ENCODE results near the gene KLHL22. TPM values are rescaled to one million over a fixed set of nuclear protein-coding genes. Genes with fewer than 3 reads are reported as not detected.

Gene KLHL22
- total RNA-seq, 2 experiments from 2014 or later, result 24.1 to 27.7 TPM

GRCh38 chr22:20536590-20537324, 41.2 kb upstream of the KLHL22 start:
- Histone ChIP-seq H3K9me3 (ENCODE audit: control insufficient read depth in 1 of 2, insufficient read depth in 1 of 2, low read length in 2 of 2) (no peaks in the 10 kb centered on the region), H3K27me3 (ENCODE audit: control insufficient read depth in 1 of 2, insufficient read depth in 2 of 2, low read length in 2 of 2) (no peaks in the 10 kb centered on the region), H3K4me3 (ENCODE audit: low read length) (no peak overlapping the region), H3K36me3 (ENCODE audit: insufficient read depth, low read length) (peaks cover 56% of the 10 kb centered on the region), H3K27ac (ENCODE audit: low read depth in 1 of 2, low read length in 2 of 2) (no peak overlapping the region), H3K4me1 (ENCODE audit: insufficient read depth, low read length) (peaks cover 39% of the 10 kb centered on the region)
- TF ChIP-seq CTCF (IDR thresholded peaks at IDR 0.05), result no peak
- ATAC-seq (ENCODE audit: poor library complexity) (no peak), DNase-seq (no peak)
- Mint-ChIP-seq H3K4me3 (no peak overlapping the region), H3K27me3 (no peaks in the 10 kb centered on the region), H3K4me1 (ENCODE audit: low read depth) (peaks cover 51% of the 10 kb centered on the region), H3K9me3 (no peaks in the 10 kb centered on the region), H3K36me3 (ENCODE audit: low read depth) (peaks cover 68% of the 10 kb centered on the region), H3K27ac (peak overlapping the region; percentile 76)
- intact Hi-C loops (cut with DNase I, micrococcal nuclease), result no loop called here
- ChIA-PET CTCF (interaction anchor here (1.3 kb wide), 1 partner anchor 28 kb away, joined by 3 read pairs; no protein-coding TSS in a partner anchor), POLR2A (no interaction called here)

- peaks cover 65% of the 10 kb centered on the region for H3K4me1 Mint-ChIP-seq (ENCODE audit: low read depth)
- no peaks in the 10 kb centered on the region for H3K27me3 ChIP-seq (ENCODE audit: control insufficient read depth in 1 of 2, insufficient read depth in 2 of 2, low read length in 2 of 2)
- H3K27ac Mint-ChIP-seq, result peak overlapping the region; percentile 71
- TF ChIP-seq CTCF (IDR thresholded peaks at IDR 0.05), result no peak
- intact Hi-C loops (cut with DNase I, micrococcal nuclease), result no loop called here
- no peaks in the 10 kb centered on the region for H3K27me3 Mint-ChIP-seq
- peaks cover 54% of the 10 kb centered on the region for H3K36me3 Mint-ChIP-seq (ENCODE audit: low read depth)
- ChIA-PET CTCF (no interaction called here), POLR2A (interaction anchor here (1.1 to 2.1 kb wide), 3 partner anchors 23 to 27 kb away, joined by 4 to 9 read pairs (median 8); partner anchors contain the start of gene MED15)
- H3K4me3 Mint-ChIP-seq, result peak overlapping the region; percentile 20
- H3K36me3 ChIP-seq (ENCODE audit: insufficient read depth, low read length), result peaks cover 52% of the 10 kb centered on the region
- no peak for ATAC-seq (ENCODE audit: poor library complexity)
- no peaks in the 10 kb centered on the region for H3K9me3 ChIP-seq (ENCODE audit: control insufficient read depth in 1 of 2, insufficient read depth in 1 of 2, low read length in 2 of 2)
- H3K27ac ChIP-seq (ENCODE audit: low read depth in 1 of 2, low read length in 2 of 2), result no peak overlapping the region
- DNase-seq, result no peak
- H3K4me3 ChIP-seq (ENCODE audit: low read length), result no peak overlapping the region
- no peaks in the 10 kb centered on the region for H3K9me3 Mint-ChIP-seq
- peaks cover 56% of the 10 kb centered on the region for H3K4me1 ChIP-seq (ENCODE audit: insufficient read depth, low read length)
Observed at GRCh38 chr22:20533879-20534265, 38.3 kb upstream of the KLHL22 start.

- H3K9me3 ChIP-seq (ENCODE audit: control insufficient read depth in 1 of 2, insufficient read depth in 1 of 2, low read length in 2 of 2), result no peaks in the 10 kb centered on the region
- H3K27ac Mint-ChIP-seq, result peak overlapping the region; percentile 71
- H3K4me1 ChIP-seq (ENCODE audit: insufficient read depth, low read length), result peaks cover 56% of the 10 kb centered on the region
- intact Hi-C loops (cut with DNase I, micrococcal nuclease), result no loop called here
- DNase-seq (no peak), ATAC-seq (ENCODE audit: poor library complexity) (no peak)
- H3K9me3 Mint-ChIP-seq, result no peaks in the 10 kb centered on the region
- no peak overlapping the region for H3K27ac ChIP-seq (ENCODE audit: low read depth in 1 of 2, low read length in 2 of 2)
- H3K4me1 Mint-ChIP-seq (ENCODE audit: low read depth), result peaks cover 65% of the 10 kb centered on the region
- H3K27me3 Mint-ChIP-seq, result no peaks in the 10 kb centered on the region
- no peak overlapping the region for H3K4me3 Mint-ChIP-seq
- ChIA-PET POLR2A (interaction anchor here (0.7 to 2.1 kb wide), 5 partner anchors 23 to 35 kb away, joined by 4 to 10 read pairs (median 8); partner anchors contain the start of gene MED15), CTCF (no interaction called here)
- H3K36me3 Mint-ChIP-seq (ENCODE audit: low read depth), result peaks cover 54% of the 10 kb centered on the region
- peaks cover 54% of the 10 kb centered on the region for H3K36me3 ChIP-seq (ENCODE audit: insufficient read depth, low read length)
- TF ChIP-seq CTCF (IDR thresholded peaks at IDR 0.05), result no peak
- no peak overlapping the region for H3K4me3 ChIP-seq (ENCODE audit: low read length)
- no peaks in the 10 kb centered on the region for H3K27me3 ChIP-seq (ENCODE audit: control insufficient read depth in 1 of 2, insufficient read depth in 2 of 2, low read length in 2 of 2)
Observed at GRCh38 chr22:20533095-20533878, 37.7 kb upstream of the KLHL22 start.
